ENCODE measurements around the gene CFAP69.

The CFAP69 gene, protein sequence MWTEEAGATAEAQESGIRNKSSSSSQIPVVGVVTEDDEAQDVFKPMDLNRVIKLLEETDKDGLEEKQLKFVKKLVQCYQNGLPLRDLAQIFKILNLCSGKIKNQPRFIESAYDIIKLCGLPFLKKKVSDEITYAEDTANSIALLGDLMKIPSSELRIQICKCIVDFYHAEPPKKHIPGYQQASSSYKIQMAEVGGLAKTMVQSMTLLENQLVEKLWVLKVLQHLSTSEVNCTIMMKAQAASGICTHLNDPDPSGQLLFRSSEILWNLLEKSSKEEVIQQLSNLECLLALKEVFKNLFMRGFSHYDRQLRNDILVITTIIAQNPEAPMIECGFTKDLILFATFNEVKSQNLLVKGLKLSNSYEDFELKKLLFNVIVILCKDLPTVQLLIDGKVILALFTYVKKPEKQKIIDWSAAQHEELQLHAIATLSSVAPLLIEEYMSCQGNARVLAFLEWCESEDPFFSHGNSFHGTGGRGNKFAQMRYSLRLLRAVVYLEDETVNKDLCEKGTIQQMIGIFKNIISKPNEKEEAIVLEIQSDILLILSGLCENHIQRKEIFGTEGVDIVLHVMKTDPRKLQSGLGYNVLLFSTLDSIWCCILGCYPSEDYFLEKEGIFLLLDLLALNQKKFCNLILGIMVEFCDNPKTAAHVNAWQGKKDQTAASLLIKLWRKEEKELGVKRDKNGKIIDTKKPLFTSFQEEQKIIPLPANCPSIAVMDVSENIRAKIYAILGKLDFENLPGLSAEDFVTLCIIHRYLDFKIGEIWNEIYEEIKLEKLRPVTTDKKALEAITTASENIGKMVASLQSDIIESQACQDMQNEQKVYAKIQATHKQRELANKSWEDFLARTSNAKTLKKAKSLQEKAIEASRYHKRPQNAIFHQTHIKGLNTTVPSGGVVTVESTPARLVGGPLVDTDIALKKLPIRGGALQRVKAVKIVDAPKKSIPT

GRCh38 chr7:90244909-90245851 is at the start of gene CFAP69:
TSS of gene CFAP69 (plus strand) at chr7:90245174. CDS start at chr7:90245425, 251 bp downstream.
- peak; percentile 57 to 87 for DNase-seq

- no peak for DNase-seq
These were observed 43.3 kb upstream of the CFAP69 start for GRCh38 chr7:90201500-90202195.

GRCh38 chr7:90207956-90208355 is 37.0 kb upstream of the CFAP69 start:
- no peak for DNase-seq

GRCh38 chr7:90209776-90210175 is 35.2 kb upstream of the CFAP69 start:
- DNase-seq = no peak

- no peak for DNase-seq
These were observed 34.5 kb upstream of the CFAP69 start for GRCh38 chr7:90210475-90210874.

DNA sequence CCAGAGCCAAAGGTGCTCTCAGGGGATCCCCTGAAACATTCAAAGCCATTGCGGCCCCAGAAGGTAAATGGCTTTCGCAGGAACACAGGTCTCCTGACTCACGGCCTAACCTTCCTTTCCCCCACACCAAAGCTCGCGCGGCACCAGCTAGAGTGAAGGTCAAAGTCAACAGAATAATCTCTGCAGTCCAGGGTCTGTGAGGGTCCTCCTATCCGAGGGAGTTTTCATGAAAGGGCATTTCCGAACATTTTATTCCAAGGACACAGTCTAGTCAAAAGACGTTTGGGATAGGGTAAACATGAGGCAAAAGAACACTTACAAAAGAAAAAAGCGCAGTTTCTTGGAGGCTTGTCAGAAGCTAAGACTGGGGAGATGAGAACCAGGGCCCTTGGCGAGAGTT is 34.0 kb upstream of the CFAP69 start:
- no peak for DNase-seq

- peak; percentile 84 to 88 for DNase-seq
These were observed 33.4 kb upstream of the CFAP69 start, which contains the start of gene STEAP2 for GRCh38 chr7:90211391-90212148. TSS of gene STEAP2 (plus strand) at chr7:90211740. CDS start at chr7:90225083, 13,343 bp downstream.

DNA sequence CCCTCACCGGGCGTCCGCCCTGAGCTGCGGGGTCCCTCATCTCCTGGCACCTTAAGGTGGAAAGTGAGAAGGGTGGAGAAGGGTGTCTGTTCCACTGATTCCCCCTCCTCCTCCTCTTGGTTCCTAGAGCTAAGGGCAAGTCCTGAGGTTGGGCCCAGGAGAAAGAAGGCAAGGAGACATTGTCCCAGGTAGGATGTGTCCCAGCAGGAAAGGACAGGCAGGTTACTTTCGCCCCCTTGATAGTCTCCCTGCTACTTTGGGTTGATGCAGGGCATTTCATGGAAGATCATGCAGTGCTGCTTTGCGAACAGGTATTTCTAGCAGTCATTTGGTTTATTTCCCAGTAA is 32.9 kb upstream of the CFAP69 start:
- peak in 1 of 2 experiments; percentile 39 for DNase-seq

DNA sequence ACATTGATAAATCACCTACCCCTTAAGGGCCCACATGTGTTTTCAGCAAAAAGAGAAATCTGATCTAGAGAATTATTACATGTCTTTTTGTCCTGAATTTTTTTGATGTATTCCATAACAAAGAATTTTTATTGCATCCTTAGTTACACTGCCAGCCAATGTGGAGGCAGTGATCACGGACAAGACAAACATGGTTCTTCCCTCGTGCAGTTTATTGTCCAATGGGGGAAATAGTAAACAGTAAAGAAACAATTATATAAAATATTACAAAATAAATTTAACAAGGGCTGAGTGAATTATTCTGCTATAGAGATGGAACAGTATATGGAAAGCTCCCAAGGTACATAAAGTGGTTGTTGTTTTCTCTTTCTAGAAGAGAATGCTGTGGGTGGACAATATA is 31.5 kb upstream of the CFAP69 start:
- DNase-seq = no peak

DNA sequence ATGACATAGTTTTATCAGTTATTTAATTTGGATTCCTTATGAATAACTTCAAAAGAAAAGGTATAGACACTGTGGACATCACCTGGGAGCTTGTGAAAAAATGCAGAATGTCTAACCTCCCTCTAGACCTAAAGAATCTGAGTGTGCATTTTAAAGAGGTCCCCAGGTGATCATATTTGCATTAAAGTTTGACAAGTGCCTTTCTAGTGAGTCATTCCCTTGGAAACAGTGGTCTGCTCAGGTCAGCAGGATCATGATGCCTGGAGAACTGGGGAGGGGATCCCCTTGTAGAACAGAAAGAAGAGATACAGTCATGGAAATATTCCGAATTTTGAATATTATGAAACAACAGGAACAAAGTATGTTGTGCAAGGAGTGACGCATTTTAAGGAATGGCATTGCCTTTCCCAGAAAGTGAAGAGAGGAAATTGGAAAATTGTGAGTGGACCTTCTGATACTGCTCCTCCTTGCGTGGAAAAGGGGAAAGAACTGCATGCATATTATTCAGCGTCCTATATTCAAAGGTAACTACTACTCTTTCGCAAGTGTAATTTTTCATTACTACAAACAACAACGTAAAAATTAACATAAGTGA is 28.8 kb upstream of the CFAP69 start:
- no peak for DNase-seq

DNA sequence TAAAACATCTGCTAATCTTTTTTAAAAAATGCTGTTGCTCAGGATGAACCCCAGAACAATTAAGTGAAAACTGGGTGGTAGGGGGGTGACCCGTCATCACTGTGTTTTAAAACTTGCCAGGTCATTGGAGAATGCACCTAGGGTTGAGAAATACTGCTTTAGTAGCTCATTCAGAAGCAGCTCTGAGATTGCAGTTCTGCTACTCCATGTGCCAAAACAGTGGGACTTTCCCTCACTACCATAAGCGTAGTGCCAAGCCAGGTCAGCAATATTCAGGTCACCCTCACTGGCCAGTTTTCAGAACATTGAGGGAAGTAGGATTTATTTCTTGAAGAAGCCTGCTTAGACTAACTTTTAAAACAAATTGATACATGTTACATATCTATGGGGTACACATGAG is 28.2 kb upstream of the CFAP69 start:
- no peak for DNase-seq

DNA sequence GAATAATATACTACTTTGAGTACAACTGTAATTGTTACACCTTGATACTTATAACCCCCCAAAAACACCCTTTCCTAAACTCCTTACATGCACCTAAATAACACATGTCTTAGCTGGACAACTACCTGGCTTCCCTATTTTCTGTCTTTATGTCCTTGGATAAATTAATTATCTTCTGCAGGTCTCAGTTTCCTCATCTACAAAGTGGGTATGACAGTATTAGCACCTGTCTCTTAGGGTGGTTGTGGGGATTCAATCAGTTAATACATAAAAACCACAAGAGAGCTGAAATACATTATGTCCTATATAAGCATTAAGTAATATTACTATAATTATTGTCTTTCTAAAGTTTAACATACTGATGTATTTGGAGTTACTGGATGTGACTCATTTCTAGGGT is 22.6 kb upstream of the CFAP69 start:
- DNase-seq = no peak

DNA sequence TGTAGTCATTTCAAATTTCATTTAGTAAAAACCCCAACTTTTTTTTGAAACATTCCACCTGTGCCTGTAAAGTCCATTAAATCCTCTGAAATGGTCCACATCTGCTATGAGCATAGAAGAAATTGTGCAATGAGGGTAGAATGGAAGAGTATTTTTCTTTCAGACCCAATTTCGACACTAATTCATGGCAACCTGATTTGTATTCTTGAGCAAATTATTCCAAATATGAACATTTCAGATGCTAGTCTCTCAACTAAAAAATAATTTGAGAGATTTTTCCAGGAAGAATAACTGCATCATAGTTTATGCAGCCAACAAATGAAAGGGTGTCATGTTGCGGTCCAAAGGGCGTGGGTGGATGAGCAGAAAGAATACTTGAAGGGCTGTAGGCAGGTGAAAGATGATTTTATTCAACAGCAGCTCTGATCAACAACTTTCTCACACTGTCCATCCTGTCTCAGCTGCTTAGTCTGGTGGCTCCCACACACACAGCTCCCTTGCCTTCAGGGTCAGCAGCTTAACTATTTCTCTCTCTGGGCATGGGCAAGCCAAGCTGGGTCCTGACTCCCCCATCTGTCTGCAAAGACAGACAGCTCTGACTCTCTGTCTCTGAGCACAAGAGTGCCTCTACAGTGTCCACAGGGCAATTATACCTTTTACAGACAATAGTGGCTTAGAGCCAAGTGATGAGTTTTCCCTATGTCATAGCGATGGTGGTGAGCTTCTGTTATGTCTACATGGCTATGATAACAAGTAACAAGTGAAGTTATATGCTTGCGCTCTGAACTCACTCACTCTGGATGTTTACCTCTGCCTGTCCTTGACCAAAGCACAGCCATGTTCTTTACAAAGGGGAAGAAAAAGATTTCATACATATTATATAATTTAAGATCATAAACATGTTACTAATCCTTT is 21.9 kb upstream of the CFAP69 start:
- peak in 1 of 2 experiments; percentile 8 for DNase-seq

DNA sequence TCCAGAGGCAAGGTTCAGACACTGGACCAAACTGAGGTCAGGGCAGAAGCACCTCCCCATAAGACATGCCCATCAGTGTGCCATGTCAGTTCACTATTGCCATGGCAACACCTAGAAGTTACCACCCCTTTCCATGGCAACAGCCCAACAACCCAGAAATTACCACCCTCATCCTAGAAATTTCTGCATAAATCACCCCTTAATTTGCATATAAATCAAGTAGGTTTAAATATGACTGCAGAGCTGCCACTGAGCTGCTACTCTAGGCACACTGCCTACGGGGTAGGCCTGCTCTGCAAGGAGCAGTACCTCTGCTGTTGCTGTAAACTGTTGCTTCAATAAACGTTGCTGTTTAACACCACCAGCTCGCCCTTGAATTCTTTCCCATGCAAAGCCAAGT is 20.8 kb upstream of the CFAP69 start:
- DNase-seq = no peak

DNA sequence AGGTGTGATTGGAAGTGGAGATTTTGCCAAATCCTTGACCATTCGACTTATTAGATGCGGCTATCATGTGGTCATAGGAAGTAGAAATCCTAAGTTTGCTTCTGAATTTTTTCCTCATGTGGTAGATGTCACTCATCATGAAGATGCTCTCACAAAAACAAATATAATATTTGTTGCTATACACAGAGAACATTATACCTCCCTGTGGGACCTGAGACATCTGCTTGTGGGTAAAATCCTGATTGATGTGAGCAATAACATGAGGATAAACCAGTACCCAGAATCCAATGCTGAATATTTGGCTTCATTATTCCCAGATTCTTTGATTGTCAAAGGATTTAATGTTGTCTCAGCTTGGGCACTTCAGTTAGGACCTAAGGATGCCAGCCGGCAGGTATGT is 19.8 kb upstream of the CFAP69 start:
- peak in 1 of 2 experiments; percentile 62 for DNase-seq

GRCh38 chr7:90225601-90226000 is 19.4 kb upstream of the CFAP69 start:
- no peak for DNase-seq

DNA sequence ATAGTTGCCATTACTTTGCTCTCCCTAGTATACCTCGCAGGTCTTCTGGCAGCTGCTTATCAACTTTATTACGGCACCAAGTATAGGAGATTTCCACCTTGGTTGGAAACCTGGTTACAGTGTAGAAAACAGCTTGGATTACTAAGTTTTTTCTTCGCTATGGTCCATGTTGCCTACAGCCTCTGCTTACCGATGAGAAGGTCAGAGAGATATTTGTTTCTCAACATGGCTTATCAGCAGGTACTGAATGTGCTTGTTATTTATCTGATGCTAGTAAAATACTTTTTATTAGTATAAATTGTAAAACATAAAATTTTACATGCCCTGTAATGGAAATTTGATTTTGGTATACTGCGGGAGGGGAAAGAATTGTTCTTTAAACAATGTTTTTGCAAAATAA is 17.7 kb upstream of the CFAP69 start:
- DNase-seq = no peak

DNA sequence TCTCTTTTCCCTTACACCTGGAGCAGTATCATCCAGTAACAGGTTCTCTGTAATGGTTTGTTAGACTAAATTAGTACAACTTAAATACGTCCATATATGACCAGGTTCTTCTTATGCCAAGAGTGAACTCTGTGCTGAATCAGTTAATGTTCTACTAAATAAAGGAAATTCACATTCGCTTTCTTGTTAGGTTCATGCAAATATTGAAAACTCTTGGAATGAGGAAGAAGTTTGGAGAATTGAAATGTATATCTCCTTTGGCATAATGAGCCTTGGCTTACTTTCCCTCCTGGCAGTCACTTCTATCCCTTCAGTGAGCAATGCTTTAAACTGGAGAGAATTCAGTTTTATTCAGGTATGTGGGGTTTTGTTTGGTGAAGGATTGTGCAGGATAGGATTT is 15.3 kb upstream of the CFAP69 start:
- no peak for DNase-seq

GRCh38 chr7:90230834-90231233 is 14.1 kb upstream of the CFAP69 start:
- DNase-seq = no peak

DNA sequence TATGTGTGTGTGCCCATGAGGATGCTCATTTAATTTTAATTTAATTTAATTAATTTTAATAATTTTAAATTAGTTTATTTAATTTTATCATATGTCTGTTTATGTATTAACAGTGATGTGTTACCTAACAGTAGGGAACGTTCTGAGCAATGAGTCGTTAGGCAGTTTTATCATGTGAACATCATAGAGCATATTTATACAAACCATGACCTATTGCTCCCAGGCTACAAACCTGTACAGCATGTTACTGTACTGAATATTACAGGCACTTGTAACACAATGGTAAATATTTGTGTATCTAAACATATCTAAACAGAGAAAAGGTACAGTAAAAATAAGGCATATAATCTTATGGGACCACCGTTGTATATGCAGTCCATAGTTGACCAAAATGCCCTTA is 13.7 kb upstream of the CFAP69 start:
- DNase-seq = no peak

All from NCI-H524 (cell line).